Stomach smooth muscle (tissue), 2 donors: Measurements from ENCODE around the gene MEGF11.
A peak's percentile ranks its signal among the peaks of the same experiment; 100 is the strongest.
"Not testable (repeated sequence)": the region's sequence is repeated elsewhere in the genome, so short reads cannot be mapped to it uniquely, and the experiment has no call there.

Experiments
- H3K27ac ChIP-seq: one replicate; pipeline ENCODE4 v1.7.0; 2013; ENCODE audit warnings: mild to moderate bottlenecking, low read length, inconsistent platforms
- H3K27me3 ChIP-seq, 2 donors: one replicate each; pipeline ENCODE4 v1.7.0; 2013; ENCODE audit warnings: low read length in 2 of 2; ENCODE audit not compliant: insufficient read depth in 2 of 2, control insufficient read depth in 1 of 2
- H3K36me3 ChIP-seq, 2 donors: one replicate each; pipeline ENCODE4 v1.7.0; 2013; ENCODE audit warnings: low read length in 2 of 2; ENCODE audit not compliant: control insufficient read depth in 2 of 2, insufficient read depth in 2 of 2
- H3K4me1 ChIP-seq: one replicate; pipeline ENCODE4 v1.7.0; 2013; ENCODE audit warnings: low read length; ENCODE audit not compliant: control insufficient read depth, insufficient read depth
- H3K4me3 ChIP-seq, 2 donors: one replicate each; pipeline ENCODE4 v1.7.0; 2013; ENCODE audit warnings: low read length in 2 of 2
- H3K9ac ChIP-seq, 2 donors: one replicate each; pipeline ENCODE4 v1.7.0; 2013; ENCODE audit warnings: low read length in 2 of 2, mild to moderate bottlenecking in 1 of 2
- H3K9me3 ChIP-seq, 2 donors: one replicate each; pipeline ENCODE4 v1.7.0; 2013; ENCODE audit warnings: low read length in 2 of 2; ENCODE audit not compliant: control insufficient read depth in 2 of 2
- donor health status: healthy.
- donor health status: Pancreatic carcinoma.

The MEGF11 gene

GRCh38 chr15:65872596-65872995 lies 381.0 kb downstream of the MEGF11 start:
- H3K27me3 ChIP-seq, H3K4me1 ChIP-seq, H3K4me3 ChIP-seq, H3K36me3 ChIP-seq, H3K27ac ChIP-seq, H3K9me3 ChIP-seq, H3K9ac ChIP-seq: not testable (repeated sequence)

DNA sequence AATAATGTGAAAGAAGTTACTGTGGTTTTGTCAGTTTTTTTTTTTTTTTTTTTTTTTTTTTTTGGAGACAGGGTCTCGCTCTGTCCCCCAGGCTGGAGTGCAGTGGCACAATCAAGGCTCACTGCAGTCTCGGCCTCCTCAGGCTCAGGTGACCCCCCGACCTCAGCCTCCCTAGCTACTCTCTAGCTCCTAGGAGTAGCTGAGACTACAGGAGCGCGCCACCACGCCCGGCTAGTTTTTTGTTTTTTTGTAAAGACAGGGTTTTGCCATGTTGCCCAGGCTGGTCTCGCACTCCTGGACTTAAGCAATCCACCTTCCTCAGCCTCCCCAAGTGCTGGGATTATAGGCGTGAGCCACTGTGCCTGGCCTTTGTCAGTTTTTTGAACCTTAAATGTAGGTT lies 381.7 kb downstream of the MEGF11 start:
- not testable (repeated sequence) for H3K27me3 ChIP-seq, H3K9me3 ChIP-seq, H3K36me3 ChIP-seq, H3K4me1 ChIP-seq, H3K4me3 ChIP-seq, H3K27ac ChIP-seq
- peak overlapping the region in 1 of 2 donors; percentile 7 for H3K9ac ChIP-seq

DNA sequence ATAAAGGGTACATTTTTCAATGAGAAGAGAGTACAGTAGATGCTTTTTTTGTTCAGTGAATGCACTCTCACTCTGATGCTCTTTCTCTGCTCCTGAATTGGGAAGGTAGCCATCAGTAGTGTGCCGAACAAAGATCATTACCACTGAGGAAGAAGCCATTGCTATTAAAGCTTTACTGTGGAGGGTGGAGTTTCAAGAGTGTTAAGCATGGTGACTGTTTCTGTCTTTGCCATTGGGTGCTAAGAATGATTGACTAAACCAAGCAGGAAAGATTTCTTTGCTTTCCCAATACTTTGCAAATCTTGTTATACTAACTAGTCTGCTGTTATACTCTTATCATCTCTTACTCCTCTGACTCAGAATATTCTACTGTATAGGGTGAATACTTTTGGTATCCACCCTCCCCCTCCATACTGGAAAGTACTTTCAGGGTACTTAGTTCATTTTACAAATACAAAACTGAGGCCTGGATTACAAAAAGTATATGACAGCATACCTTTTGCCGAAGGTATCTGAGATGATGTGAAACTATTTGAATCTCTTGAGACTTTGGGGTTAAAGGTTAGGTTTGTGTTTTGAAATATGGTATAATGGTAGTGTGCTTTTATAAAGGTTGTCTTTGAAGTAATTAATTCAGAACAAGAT lies 382.5 kb downstream of the MEGF11 start:
- H3K27ac ChIP-seq, result no peak overlapping the region
- peak overlapping the region in 1 of 2 donors; percentile 99 for H3K9ac ChIP-seq
- no peaks in the 10 kb centered on the region for H3K9me3 ChIP-seq
- H3K4me3 ChIP-seq, result peak overlapping the region; percentile 91 to 98
- H3K4me1 ChIP-seq, result peaks cover 9% of the 10 kb centered on the region
- H3K36me3 ChIP-seq, result peaks cover 0 to 4% of the 10 kb centered on the region in 2 donors
- H3K27me3 ChIP-seq, result no peaks in the 10 kb centered on the region

DNA sequence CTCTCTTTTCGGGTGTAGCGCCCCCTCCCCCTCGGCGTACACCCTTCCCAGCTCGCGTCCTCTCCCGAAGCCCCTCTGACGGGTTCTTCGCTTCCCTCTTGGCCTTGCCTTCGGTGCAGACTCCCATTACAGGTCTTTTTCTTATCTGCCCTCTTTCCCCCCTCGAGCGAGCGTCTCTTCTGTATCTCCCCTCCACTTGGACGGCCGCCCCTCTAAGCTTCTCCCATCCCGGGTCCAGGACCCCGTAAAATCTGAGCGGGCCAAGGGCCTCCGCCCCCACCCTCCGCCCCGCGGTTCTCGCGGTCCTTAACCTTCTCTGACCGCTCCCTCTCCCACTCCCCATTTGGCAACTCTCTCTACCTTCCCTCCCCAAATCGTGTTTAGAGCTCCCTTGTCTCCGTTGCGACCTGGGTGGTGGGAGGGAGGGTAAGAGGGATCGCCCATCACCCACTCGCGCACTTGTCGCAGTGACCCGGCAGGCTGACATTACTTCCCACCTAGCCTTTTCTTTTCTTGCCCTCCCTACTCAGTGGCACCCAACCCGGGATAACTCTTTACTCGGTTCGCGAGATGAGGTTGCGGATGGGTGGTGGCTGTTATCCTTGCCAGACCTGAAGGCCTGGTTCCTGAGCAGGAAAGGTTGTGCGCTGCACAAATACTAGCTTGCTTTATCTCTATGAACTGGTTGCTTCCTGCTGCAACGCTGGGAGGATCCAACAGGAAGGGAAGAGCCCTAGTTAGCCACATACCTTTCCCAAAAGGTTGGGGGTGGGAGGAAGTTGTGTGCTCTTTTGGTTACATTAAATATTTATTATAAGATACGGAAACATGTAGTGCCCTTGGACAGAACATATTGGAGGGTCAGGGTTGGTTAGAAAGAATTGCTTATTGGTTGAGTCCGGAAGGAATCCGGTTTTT lies 383.3 kb downstream of the MEGF11 start:
- Histone ChIP-seq H3K36me3 (no peaks in the 10 kb centered on the region), H3K27ac (peak overlapping the region; percentile 93), H3K4me3 (peak overlapping the region; percentile 91 to 98), H3K27me3 (no peaks in the 10 kb centered on the region), H3K9ac (peak overlapping the region; percentile 98 to 99), H3K4me1 (peaks cover 9% of the 10 kb centered on the region), H3K9me3 (no peaks in the 10 kb centered on the region)

- no peaks in the 10 kb centered on the region for H3K36me3 ChIP-seq
- H3K27me3 ChIP-seq, result no peaks in the 10 kb centered on the region
- H3K9ac ChIP-seq, result peak within 1 kb of the TSS; percentile 98 to 99
- H3K27ac ChIP-seq, result peak within 1 kb of the TSS; percentile 93
- H3K9me3 ChIP-seq, result no peaks in the 10 kb centered on the region
- peak within 1 kb of the TSS; percentile 91 to 98 for H3K4me3 ChIP-seq
- H3K4me1 ChIP-seq, result peaks cover 9% of the 10 kb centered on the region
Observed at GRCh38 chr15:65869126-65869953, 384.2 kb downstream of the MEGF11 start, which contains the start of gene RAB11A. RAB11A (plus strand) TSS chr15:65869491; CDS start chr15:65869586, 95 bp downstream.

DNA sequence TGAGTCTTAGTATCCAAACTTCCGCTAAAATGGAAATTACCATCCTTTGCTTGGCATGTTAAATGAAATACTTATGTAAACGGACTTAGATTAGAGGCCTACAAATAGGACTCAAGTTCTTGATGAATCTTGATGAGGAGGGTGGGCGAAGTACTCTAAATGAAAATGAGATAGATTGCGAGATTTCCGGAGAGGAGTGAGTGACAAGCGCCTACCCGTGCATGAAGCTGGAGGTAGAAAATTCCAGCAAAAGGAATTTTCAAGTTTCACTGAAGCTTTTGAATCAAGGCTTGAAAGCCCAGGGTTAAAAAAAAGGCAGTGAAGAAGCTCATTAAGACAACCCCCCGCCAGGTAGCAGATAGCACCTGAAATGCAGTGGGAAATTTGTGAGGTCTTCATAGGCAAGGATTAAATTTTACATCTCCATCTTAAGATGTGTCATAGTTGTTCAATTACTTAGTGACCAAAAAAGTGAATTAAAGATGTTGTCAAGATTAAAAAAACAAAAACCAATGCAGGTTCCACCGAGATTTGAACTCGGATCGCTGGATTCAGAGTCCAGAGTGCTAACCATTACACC lies 384.9 kb downstream of the MEGF11 start:
- peak overlapping the region; percentile 98 to 99 for H3K9ac ChIP-seq
- peaks cover 9% of the 10 kb centered on the region for H3K4me1 ChIP-seq
- H3K27ac ChIP-seq, result peak overlapping the region; percentile 93
- no peaks in the 10 kb centered on the region for H3K9me3 ChIP-seq
- H3K4me3 ChIP-seq, result peak overlapping the region; percentile 91 to 98
- H3K27me3 ChIP-seq, result no peaks in the 10 kb centered on the region
- H3K36me3 ChIP-seq, result no peaks in the 10 kb centered on the region

DNA sequence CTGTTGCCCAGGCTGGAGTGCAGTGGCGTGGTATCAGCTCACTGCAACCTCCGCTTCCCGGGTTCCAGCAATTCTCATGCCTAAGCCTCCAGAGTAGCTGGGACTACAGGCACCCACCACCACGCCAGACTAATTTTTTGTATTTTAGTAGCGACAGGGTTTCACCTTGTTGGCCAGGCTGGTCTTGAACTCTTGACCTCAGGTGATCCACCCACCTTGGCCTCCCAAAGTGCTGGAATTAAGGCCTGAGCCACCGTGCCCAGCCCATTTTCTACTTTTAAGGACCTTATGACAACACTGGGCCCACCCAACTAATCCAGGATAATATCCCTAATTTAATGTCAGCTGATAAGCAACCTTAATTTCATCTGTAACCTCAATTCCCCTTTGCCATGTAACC lies 385.6 kb downstream of the MEGF11 start:
- H3K4me3 ChIP-seq, H3K27me3 ChIP-seq, H3K36me3 ChIP-seq, H3K9ac ChIP-seq, H3K4me1 ChIP-seq, H3K9me3 ChIP-seq, H3K27ac ChIP-seq: not testable (repeated sequence)

DNA sequence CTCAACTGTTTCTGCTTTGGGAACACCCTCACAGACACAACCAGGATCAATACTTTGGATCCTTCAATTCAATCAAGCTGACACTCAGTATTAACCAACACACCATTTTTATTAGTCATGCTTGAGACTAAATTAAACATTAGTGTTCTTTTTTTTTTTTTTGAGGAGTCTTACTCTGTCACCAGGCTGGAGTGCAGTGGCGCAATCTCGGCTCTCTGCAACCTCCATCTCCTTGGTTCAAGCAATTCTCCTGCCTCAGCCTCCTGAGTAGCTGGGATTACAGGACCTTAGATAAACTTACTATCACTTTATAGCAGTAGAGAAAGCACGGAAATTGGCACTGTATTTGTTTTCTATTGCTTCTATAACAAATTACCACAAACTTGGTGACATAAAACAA lies 386.3 kb downstream of the MEGF11 start:
- Histone ChIP-seq H3K36me3 (no peaks in the 10 kb centered on the region), H3K4me1 (peaks cover 9% of the 10 kb centered on the region), H3K9ac (no peak overlapping the region), H3K27ac (no peak overlapping the region), H3K4me3 (no peak overlapping the region), H3K27me3 (no peaks in the 10 kb centered on the region), H3K9me3 (no peaks in the 10 kb centered on the region)

DNA sequence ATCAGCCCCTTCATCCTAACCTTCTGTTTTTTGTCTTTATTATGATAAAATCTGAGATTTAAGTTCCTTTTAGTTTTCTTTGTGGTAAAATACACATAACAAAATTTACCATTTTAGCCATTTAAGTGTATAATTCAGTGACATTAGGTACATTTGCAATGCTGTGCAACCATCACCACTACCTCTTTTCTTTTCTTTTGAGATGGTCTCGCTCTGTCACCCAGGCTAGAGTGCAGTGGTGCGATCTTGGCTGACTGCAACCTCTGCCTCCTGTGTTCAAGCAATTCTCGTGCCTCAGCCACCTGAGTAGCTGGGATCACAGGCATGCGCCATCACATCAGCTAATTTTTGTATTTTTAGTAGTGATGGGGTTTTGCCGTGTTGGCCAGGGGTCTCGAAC lies 390.4 kb downstream of the MEGF11 start:
- no peaks in the 10 kb centered on the region for H3K4me1 ChIP-seq
- H3K9me3 ChIP-seq, result no peaks in the 10 kb centered on the region
- H3K27me3 ChIP-seq, result no peaks in the 10 kb centered on the region
- H3K27ac ChIP-seq, result no peak overlapping the region
- no peak overlapping the region for H3K9ac ChIP-seq
- H3K36me3 ChIP-seq, result no peaks in the 10 kb centered on the region
- H3K4me3 ChIP-seq, result no peak overlapping the region

DNA sequence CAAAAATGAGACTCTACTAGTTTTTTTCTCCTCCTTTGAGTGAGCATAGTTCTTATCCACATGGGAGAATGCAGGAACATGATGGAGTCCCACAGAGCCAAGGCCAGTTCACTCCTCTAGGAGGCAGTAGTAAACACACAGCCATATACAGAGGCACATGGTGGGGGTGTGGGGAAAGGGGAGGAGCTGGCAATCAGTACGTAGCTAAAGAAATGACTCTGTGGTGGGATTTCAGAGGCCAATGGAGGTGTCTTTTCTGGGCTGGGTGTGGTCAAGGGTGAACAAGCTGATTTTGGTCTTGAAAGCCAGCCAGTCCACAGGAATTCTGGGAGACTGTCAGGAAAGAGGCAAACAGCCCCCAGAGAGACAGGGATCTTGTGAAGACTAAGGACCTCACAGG lies 390.9 kb downstream of the MEGF11 start:
- no peaks in the 10 kb centered on the region for H3K27me3 ChIP-seq
- H3K4me1 ChIP-seq, result no peaks in the 10 kb centered on the region
- H3K27ac ChIP-seq, result no peak overlapping the region
- H3K36me3 ChIP-seq, result no peaks in the 10 kb centered on the region
- no peak overlapping the region for H3K9ac ChIP-seq
- no peaks in the 10 kb centered on the region for H3K9me3 ChIP-seq
- no peak overlapping the region for H3K4me3 ChIP-seq
